Activated CD8-positive, alpha-beta T cell treated with anti-CD3 and anti-CD28 coated beads for 36 hours (primary cell): ENCODE results near the gene SRD5A1. TPM values are rescaled to one million over a fixed set of nuclear protein-coding genes. Genes with fewer than 3 reads are reported as not detected.

Experiments used
- ATAC-seq: fragments of 200-7000 bp; cut with Tn5 transposase; one replicate; pipeline ENCODE4 v1.10.0; 2021; ENCODE audit warnings: mild to moderate bottlenecking, moderate library complexity
- CTCF ChIA-PET: fragments of 350-600 bp; sonication (Branson Sonifier 250); formaldehyde crosslinking; loops from one replicate; lab custom pipeline; 2021; ENCODE audit warnings: antibody characterized with exemption; lab: Charles Lee
- POLR2A ChIA-PET: fragments of 350-600 bp; sonication (Branson Sonifier 250); formaldehyde crosslinking; loops from one replicate; lab custom pipeline; 2021; ENCODE audit warnings: antibody characterized with exemption; lab: Charles Lee
- DNase-seq: peaks from one replicate; pipeline ENCODE4 v3.0.0-alpha.2; 2020
- H3K27ac Mint-ChIP-seq: one replicate; pipeline ENCODE4 v1.8.0; 2021; ENCODE audit warnings: mild to moderate bottlenecking, mixed read lengths
- H3K27me3 Mint-ChIP-seq: one replicate; pipeline ENCODE4 v1.8.0; 2021; ENCODE audit warnings: mixed read lengths
- H3K36me3 Mint-ChIP-seq: one replicate; pipeline ENCODE4 v1.8.0; 2021; ENCODE audit warnings: low read depth, mixed read lengths
- H3K4me1 Mint-ChIP-seq: one replicate; pipeline ENCODE4 v1.8.0; 2021; ENCODE audit warnings: low read depth, mixed read lengths
- H3K4me3 Mint-ChIP-seq: one replicate; pipeline ENCODE4 v1.8.0; 2021; ENCODE audit warnings: mild to moderate bottlenecking, moderate library complexity, mixed read lengths
- H3K9me3 Mint-ChIP-seq: one replicate; pipeline ENCODE4 v1.8.0; 2021; ENCODE audit warnings: mixed read lengths
- CTCF ChIP-seq: fragments of 200-600 bp; IDR thresholded peaks from one replicate; pipeline ENCODE4 v1.8.0; 2022; ENCODE audit warnings: antibody characterized with exemption, mild to moderate bottlenecking
- intact Hi-C: fragments of 100-400 bp; cut with micrococcal nuclease; formaldehyde crosslinking; loops from one replicate; pipeline ENCODE4 v1.10.0; 2022
- total RNA-seq, 2 experiments: library from RNA; stranded (reverse); gene quantifications; one replicate each; pipeline ENCODE4 v1.2.3, GENCODE V29; 2021

Gene SRD5A1
- total RNA-seq, 2 experiments from 2014 or later: 10.6 to 12.4 TPM

GRCh38 chr5:6585939-6586646, 47.1 kb upstream of the SRD5A1 start:
- H3K4me1 Mint-ChIP-seq: peaks cover 3% of the 10 kb centered on the region
- ChIA-PET CTCF (interaction anchor here (1.3 kb wide), 1 partner anchor 9 kb away, joined by 3 read pairs; no protein-coding TSS in a partner anchor), POLR2A (no interaction called here)
- no peak overlapping the region for H3K27ac Mint-ChIP-seq
- ATAC-seq (no peak), DNase-seq (no peak)
- no peaks in the 10 kb centered on the region for H3K9me3 Mint-ChIP-seq
- no peak for TF ChIP-seq CTCF
- peaks cover 28% of the 10 kb centered on the region for H3K27me3 Mint-ChIP-seq
- no peak overlapping the region for H3K4me3 Mint-ChIP-seq
- H3K36me3 Mint-ChIP-seq: no peaks in the 10 kb centered on the region
- intact Hi-C loops: no loop called here

GRCh38 chr5:6586647-6587042, 46.6 kb upstream of the SRD5A1 start:
- no peak for TF ChIP-seq CTCF
- Mint-ChIP-seq H3K27ac (no peak overlapping the region), H3K27me3 (peaks cover 24% of the 10 kb centered on the region), H3K9me3 (no peaks in the 10 kb centered on the region), H3K36me3 (no peaks in the 10 kb centered on the region), H3K4me1 (peaks cover 3% of the 10 kb centered on the region), H3K4me3 (no peak overlapping the region)
- POLR2A ChIA-PET: no interaction called here
- ATAC-seq (no peak), DNase-seq (no peak)
- intact Hi-C loops: no loop called here
- CTCF ChIA-PET: interaction anchor here (1.3 kb wide), 1 partner anchor 10 kb away, joined by 3 read pairs; no protein-coding TSS in a partner anchor

GRCh38 chr5:6587171-6587570, 46.1 kb upstream of the SRD5A1 start:
- H3K9me3 Mint-ChIP-seq: no peaks in the 10 kb centered on the region
- H3K4me3 Mint-ChIP-seq: no peak overlapping the region
- no peak for TF ChIP-seq CTCF
- peaks cover 3% of the 10 kb centered on the region for H3K4me1 Mint-ChIP-seq
- H3K27me3 Mint-ChIP-seq: peaks cover 19% of the 10 kb centered on the region
- DNase-seq (no peak), ATAC-seq (no peak)
- POLR2A ChIA-PET: no interaction called here
- intact Hi-C loops: no loop called here
- no peaks in the 10 kb centered on the region for H3K36me3 Mint-ChIP-seq
- no peak overlapping the region for H3K27ac Mint-ChIP-seq
- CTCF ChIA-PET: no interaction called here

GRCh38 chr5:6590581-6590980, 42.7 kb upstream of the SRD5A1 start:
- no peaks in the 10 kb centered on the region for H3K9me3 Mint-ChIP-seq
- intact Hi-C loops: no loop called here
- TF ChIP-seq CTCF: no peak
- H3K27ac Mint-ChIP-seq: no peak overlapping the region
- ChIA-PET POLR2A (no interaction called here), CTCF (no interaction called here)
- no peak for DNase-seq
- H3K4me1 Mint-ChIP-seq: no peaks in the 10 kb centered on the region
- no peak for ATAC-seq
- no peak overlapping the region for H3K4me3 Mint-ChIP-seq
- H3K36me3 Mint-ChIP-seq: peaks cover under 1% of the 10 kb centered on the region
- peaks cover 3% of the 10 kb centered on the region for H3K27me3 Mint-ChIP-seq

GRCh38 chr5:6591671-6592288, 41.5 kb upstream of the SRD5A1 start:
- TF ChIP-seq CTCF: no peak
- DNase-seq (no peak), ATAC-seq (no peak)
- ChIA-PET CTCF (no interaction called here), POLR2A (interaction anchor here (1.0 kb wide), 1 partner anchor 40 kb away, joined by 3 read pairs; no protein-coding TSS in a partner anchor)
- Mint-ChIP-seq H3K9me3 (no peaks in the 10 kb centered on the region), H3K4me1 (no peaks in the 10 kb centered on the region), H3K27me3 (no peaks in the 10 kb centered on the region), H3K4me3 (no peak overlapping the region), H3K27ac (no peak overlapping the region), H3K36me3 (peaks cover 11% of the 10 kb centered on the region)
- intact Hi-C loops: no loop called here
